C4-2B (cell line): ENCODE measurements around the gene R3HCC1L.

Experiments used
- H3K27ac ChIP-seq: fragments of 450-650 bp; 2 replicates; pipeline ENCODE4 v1.5.1; 2017
- CTCF ChIP-seq: fragments of 450-650 bp; conservative IDR thresholded peaks from 2 replicates; pipeline ENCODE4 v1.5.1; 2017; ENCODE audit warnings: mild to moderate bottlenecking
- ZFX ChIP-seq: fragments of 450-650 bp; IDR thresholded peaks from 2 replicates; pipeline ENCODE4 v1.6.1; 2017

The R3HCC1L gene

GRCh38 chr10:98134431-98135221, at the start of gene R3HCC1L:
Gene R3HCC1L, plus strand, starts transcription at chr10:98134657. Its CDS starts 73,458 bp downstream, at chr10:98208115.
- no peak for TF ChIP-seq CTCF
- TF ChIP-seq ZFX, result peak; percentile 58; the same call in 1 of the 2 replicates
- peak within 1 kb of the TSS; percentile 82 for H3K27ac ChIP-seq

GRCh38 chr10:98085238-98085637, 49.2 kb upstream of the R3HCC1L start:
- no peak overlapping the region for H3K27ac ChIP-seq
- TF ChIP-seq ZFX, result no peak
- TF ChIP-seq CTCF, result no peak

GRCh38 chr10:98086837-98087708, 47.4 kb upstream of the R3HCC1L start:
- no peak overlapping the region for H3K27ac ChIP-seq
- TF ChIP-seq CTCF, result no peak
- TF ChIP-seq ZFX, result no peak

GRCh38 chr10:98088186-98088971, 46.1 kb upstream of the R3HCC1L start:
- no peak overlapping the region for H3K27ac ChIP-seq
- no peak for TF ChIP-seq ZFX
- TF ChIP-seq CTCF, result no peak

GRCh38 chr10:98090822-98091221, 43.6 kb upstream of the R3HCC1L start:
- no peak overlapping the region for H3K27ac ChIP-seq
- TF ChIP-seq ZFX, result no peak
- no peak for TF ChIP-seq CTCF

GRCh38 chr10:98096316-98096715, 38.1 kb upstream of the R3HCC1L start:
- TF ChIP-seq ZFX (no peak), CTCF (no peak)
- H3K27ac ChIP-seq, result no peak overlapping the region
